ENCODE results near the gene PCDH15.

Gene PCDH15

DNA sequence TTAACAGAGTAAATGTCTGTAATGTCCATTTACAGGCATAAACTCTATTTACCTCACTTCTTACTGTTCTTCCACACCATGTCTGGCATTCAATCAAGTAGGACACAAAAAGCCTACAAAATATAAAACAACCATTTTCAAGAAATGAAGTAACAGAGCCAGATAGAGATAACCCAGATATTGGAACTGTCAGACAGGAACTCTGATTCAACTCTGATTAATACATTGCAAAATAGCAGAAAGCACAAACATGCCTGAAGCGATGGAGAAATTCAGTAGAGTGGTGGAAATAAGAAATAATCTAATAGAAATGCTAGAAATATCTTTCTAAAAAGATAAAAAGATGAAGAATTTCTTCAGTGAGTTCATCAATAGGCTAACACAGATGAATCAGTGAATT lies 964.4 kb downstream of the PCDH15 start:
- no peak for DNase-seq

- DNase-seq, result no peak
Observed at GRCh38 chr10:53833908-53834307, 967.1 kb downstream of the PCDH15 start.

DNA sequence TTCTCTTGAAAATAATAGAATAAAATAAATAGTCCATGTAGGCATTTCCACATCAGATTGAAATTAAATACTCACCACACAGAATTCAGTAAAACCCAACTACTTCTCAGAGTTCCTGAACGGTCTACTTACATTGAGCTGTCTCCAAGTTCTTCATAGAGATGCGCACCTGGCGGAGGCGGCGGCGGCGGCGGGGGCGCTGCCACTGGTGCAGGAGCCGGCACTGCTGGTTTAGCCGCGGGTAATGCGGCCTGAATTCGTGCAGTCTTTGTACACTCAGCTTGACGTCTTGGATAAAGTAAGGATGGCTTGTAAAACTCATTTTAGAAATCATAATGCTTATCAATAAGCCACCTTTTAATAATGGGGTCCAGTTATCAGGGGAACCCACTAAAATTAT lies 973.8 kb downstream of the PCDH15 start:
- no peak for DNase-seq

DNA sequence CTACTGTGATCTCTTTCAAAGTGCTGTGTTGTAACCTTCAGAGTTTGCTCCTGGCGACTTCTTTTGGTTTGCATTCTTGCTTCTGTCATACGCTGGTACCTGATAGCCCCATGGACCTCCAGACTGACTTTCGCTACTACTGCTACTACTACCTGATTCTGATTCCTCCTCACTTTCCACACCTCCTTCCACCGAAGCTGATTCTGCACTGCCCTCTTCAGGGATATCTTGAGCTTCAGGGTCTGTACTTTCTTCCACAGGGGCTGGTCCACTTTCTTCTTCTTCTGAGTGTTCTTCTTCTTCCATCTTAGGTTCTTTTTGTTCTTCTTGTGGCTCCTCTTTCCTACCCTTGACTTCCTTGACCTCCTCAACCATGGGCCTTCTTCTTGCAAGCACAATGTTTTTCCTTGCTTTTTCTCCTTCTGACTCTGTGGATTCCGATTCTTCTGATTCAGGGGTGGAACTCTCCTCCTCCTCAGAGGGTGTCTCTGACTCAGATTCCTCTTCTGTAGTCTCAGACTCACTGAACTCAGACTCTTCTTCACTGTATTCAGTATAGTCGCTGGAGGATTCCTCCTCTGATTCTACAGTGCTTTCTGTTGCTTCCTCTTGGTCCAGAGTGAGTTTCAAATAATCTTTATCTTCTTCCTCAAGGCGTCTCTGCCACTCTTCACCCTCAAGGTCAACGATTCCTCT lies 992.2 kb downstream of the PCDH15 start:
- no peak for DNase-seq

DNA sequence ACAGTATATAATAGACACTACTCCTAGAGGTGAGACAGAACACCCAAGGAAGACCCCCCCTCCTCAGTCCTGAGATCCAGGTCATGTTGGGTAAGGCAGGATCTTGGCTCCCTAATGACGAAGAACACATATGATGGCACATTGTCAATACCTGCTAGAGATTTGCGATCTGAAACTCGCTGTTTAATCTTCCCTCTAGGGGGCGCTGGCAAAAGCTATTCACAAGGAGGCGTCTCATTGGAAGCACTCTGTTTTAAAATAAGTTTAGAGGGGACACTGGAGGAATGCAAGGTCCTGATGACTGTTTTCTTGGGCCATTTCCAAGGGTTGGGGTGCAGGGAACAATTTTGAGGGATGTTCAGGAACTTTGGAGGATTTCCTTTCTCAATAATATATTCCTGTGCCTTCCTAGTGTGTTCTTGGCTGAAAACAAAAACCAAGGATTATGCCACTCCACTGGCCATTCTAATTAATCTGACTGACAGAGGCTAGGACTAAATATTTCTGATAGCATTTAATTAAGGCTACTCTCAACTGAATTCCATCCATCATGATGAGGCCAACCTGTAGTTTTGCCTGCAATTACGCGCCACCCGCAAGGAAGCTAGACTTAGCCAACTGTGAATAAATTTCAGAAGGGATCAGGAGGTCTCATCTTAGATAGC lies 1014.7 kb downstream of the PCDH15 start:
- peak; percentile 0 for DNase-seq

DNA sequence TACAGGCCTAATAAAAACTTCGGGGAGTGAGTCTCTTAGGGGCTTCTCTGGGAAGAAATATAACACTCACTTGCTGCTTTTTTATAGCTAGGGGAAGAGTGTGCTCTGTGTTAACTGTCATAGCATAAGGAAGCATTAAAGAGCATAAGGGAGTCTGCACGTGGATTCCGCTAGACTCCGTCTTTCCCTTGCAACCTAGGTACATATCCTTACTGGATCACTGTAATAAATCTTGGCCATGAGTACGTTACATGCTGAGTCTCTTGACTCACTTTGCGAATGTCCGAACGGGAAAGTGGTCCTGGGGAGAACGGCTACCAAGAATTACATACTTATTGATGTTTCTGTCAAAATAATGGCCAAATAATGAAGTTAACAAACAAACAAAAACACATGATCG lies 1029.3 kb downstream of the PCDH15 start:
- DNase-seq, result no peak

GRCh38 chr10:53770903-53771302 lies 1030.1 kb downstream of the PCDH15 start:
- DNase-seq, result no peak

DNA sequence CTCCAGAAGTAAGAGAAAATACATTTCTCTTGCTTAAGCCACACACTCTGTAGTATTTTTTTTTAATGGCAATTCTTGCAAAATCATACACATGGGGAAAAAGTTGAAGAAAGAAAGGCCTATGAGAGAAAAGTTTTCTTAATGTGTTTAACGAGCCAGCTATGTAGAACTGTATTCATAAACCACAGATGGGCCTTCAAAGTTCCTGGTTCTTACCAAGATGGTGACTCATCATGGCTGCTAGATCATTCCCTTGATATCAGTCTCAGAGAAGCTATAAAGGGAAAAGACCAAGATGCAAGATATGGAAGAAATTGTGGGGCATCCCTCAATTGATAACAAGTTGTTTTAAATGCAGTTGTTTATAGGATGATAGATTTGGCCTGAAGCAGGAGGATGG lies 1035.7 kb downstream of the PCDH15 start:
- DNase-seq, result no peak

GRCh38 chr10:53754596-53755250 lies 1046.3 kb downstream of the PCDH15 start:
- DNase-seq, result no peak
